DMS114 treated with DMSO at 0.1 percent for 48 hours (cell line): ENCODE data around the gene CRBN.

Experiments
- DNase-seq: peaks from one replicate; lab custom pipeline; 2025; ENCODE audit not compliant: unreplicated experiment; lab: John Stamatoyannopoulos, UW

The CRBN gene

GRCh38 chr3:3113042-3113709 lies 66.3 kb downstream of the CRBN start:
- DNase-seq = no peak

GRCh38 chr3:3110749-3111361 lies 68.6 kb downstream of the CRBN start:
- DNase-seq = no peak

- no peak for DNase-seq
These were observed 69.2 kb downstream of the CRBN start, which contains the start of gene IL5RA for GRCh38 chr3:3110299-3110630. TSS of gene IL5RA (minus strand) at chr3:3110374. CDS start at chr3:3104984, 5,390 bp downstream.

GRCh38 chr3:3109407-3110298 lies 69.8 kb downstream of the CRBN start:
- DNase-seq = no peak

DNA sequence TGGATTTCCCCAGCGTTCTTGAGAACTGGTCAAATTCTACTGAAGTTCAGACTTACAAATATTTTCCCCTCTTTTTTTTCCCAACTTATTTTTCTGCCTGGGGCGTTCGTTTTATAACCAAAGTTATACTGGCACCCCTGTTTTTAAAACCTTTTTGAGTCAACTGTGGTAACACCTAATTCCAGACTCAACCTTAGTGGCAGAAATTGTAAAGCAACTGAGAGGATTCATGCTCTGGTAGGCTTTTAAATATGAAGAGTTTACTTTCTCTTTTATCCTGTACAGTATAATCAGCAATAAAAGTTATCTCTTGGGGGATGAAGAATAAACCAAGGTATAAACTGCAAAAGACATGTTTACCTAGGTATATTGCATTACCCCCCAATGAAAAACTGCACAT lies 71.6 kb downstream of the CRBN start:
- no peak for DNase-seq

GRCh38 chr3:3107181-3107580 lies 72.3 kb downstream of the CRBN start:
- no peak for DNase-seq

DNA sequence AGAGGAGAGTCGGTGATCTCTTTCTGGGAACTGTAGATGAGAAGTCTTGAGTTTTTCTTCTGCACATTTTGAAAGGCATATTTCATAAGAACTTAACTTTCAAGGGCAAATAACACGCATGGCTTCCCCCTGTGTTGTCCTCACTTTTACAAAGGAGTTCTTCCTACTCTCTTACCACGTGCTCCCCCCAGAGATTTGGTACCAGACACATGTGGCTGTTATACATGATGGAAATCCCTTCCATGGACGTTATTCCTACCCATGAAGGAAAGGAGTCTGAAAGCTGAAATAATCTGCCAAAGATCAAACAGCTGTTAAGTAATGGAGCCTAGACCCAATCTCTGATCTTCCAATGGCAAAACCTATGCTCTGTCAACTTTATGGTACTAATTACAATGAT lies 73.7 kb downstream of the CRBN start:
- no peak for DNase-seq

GRCh38 chr3:3105246-3105645 lies 74.2 kb downstream of the CRBN start:
- DNase-seq = no peak

DNA sequence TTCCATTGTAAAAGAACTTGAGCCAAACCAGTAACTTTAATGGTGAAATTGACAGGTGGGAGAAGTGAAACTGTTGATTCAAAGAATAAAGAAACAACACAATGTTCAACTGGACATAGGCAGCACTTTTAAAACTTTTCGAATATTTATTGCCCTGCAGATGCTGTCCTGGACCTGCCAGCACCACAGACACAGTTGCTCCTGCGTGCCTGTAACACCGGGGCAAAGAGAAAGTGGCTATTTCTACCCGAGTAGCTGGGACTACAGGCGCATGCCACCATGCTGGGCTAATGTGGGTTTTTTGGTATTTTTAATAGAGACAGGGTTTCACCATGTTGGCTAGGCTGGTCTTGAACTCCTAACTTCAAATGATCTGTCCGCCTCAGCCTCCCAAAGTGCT lies 76.7 kb downstream of the CRBN start:
- DNase-seq = no peak

- no peak for DNase-seq
These were observed 77.6 kb downstream of the CRBN start for GRCh38 chr3:3101660-3102458.
